Measurements from ENCODE around the gene HECW1.
"Not testable (repeated sequence)": the region's sequence is repeated elsewhere in the genome, so short reads cannot be mapped to it uniquely, and the experiment has no call there.

HECW1 gene

GRCh38 chr7:43557831-43558495 lies 445.5 kb downstream of the HECW1 start:
- DNase-seq = no peak

GRCh38 chr7:43559171-43559945 lies 446.9 kb downstream of the HECW1 start:
- no peak for DNase-seq

- DNase-seq = no peak
Observed at GRCh38 chr7:43559946-43560335, 447.5 kb downstream of the HECW1 start.

GRCh38 chr7:43560742-43561330 lies 448.4 kb downstream of the HECW1 start:
- no peak for DNase-seq

- DNase-seq = no peak
Observed at GRCh38 chr7:43562383-43562782, 449.9 kb downstream of the HECW1 start.

GRCh38 chr7:43565786-43566185 lies 453.3 kb downstream of the HECW1 start:
- no peak for DNase-seq

GRCh38 chr7:43568529-43568928 lies 456.1 kb downstream of the HECW1 start:
- DNase-seq = no peak

- no peak for DNase-seq
Observed at GRCh38 chr7:43569424-43569823, 457.0 kb downstream of the HECW1 start.

- DNase-seq = no peak
Observed at GRCh38 chr7:43570688-43571365, 458.4 kb downstream of the HECW1 start.

GRCh38 chr7:43572516-43573049 lies 460.1 kb downstream of the HECW1 start:
- peak in 1 of 2 experiments; percentile 49 for DNase-seq

GRCh38 chr7:43573832-43574231 lies 461.4 kb downstream of the HECW1 start:
- DNase-seq = not testable (repeated sequence)

GRCh38 chr7:43575506-43575905 lies 463.1 kb downstream of the HECW1 start:
- DNase-seq = no peak

GRCh38 chr7:43576241-43576640 lies 463.8 kb downstream of the HECW1 start:
- no peak for DNase-seq

- DNase-seq = no peak
Observed at GRCh38 chr7:43577485-43577951, 465.1 kb downstream of the HECW1 start.

- DNase-seq = peak; percentile 96 to 98
Observed at GRCh38 chr7:43582503-43583423, 470.3 kb downstream of the HECW1 start, which contains the start of gene STK17A. Gene STK17A (plus strand): TSS chr7:43583108. CDS start chr7:43583244, 136 bp downstream.

- DNase-seq = peak; percentile 74 to 80
Observed at GRCh38 chr7:43583424-43584194, 471.2 kb downstream of the HECW1 start.

GRCh38 chr7:43584195-43584586 lies 471.7 kb downstream of the HECW1 start:
- DNase-seq = peak; percentile 52 to 58

GRCh38 chr7:43584733-43585132 lies 472.3 kb downstream of the HECW1 start:
- not testable (repeated sequence) for DNase-seq

GRCh38 chr7:43585562-43585961 lies 473.1 kb downstream of the HECW1 start:
- no peak for DNase-seq

GRCh38 chr7:43586251-43586900 lies 473.9 kb downstream of the HECW1 start:
- no peak for DNase-seq
